SK-N-SH treated with all-trans-retinoic acid at 6 μM for 48 hours (cell line): ENCODE data around the gene MMP20.

ENCODE experiments used
- BACH2 ChIP-seq: fragments of 250-450 bp; sonication (Bioruptor Pico); IDR thresholded peaks from 2 replicates; pipeline ENCODE4 v1.9.0; 2021; ENCODE audit warnings: mild to moderate bottlenecking, borderline replicate concordance
- CREB5 ChIP-seq: fragments of 250-450 bp; sonication (Bioruptor Pico); IDR thresholded peaks from 2 replicates; pipeline ENCODE4 v1.5.1; 2020; ENCODE audit warnings: low read depth, mild to moderate bottlenecking, moderate library complexity
- ESRRG ChIP-seq: fragments of 250-450 bp; sonication (Bioruptor Pico); IDR thresholded peaks from 2 replicates; pipeline ENCODE4 v1.6.1; 2021; ENCODE audit warnings: mild to moderate bottlenecking
- GLIS3 ChIP-seq: fragments of 250-450 bp; sonication (Bioruptor Pico); IDR thresholded peaks from 2 replicates; pipeline ENCODE4 v1.5.0; 2020; ENCODE audit warnings: mild to moderate bottlenecking, moderate library complexity
- OSR1 ChIP-seq: fragments of 250-450 bp; sonication (Bioruptor Pico); IDR thresholded peaks from 2 replicates; pipeline ENCODE4 v1.8.0; 2022; ENCODE audit warnings: moderate library complexity, mild to moderate bottlenecking, inconsistent platforms
- PATZ1 ChIP-seq: fragments of 250-450 bp; sonication (Bioruptor Pico); IDR thresholded peaks from 2 replicates; pipeline ENCODE4 v1.8.0; 2020; ENCODE audit warnings: mild to moderate bottlenecking, moderate library complexity, borderline replicate concordance
- RARB ChIP-seq: fragments of 250-450 bp; sonication (Bioruptor Pico); IDR thresholded peaks from 2 replicates; pipeline ENCODE4 v1.8.0; 2021; ENCODE audit warnings: mild to moderate bottlenecking, moderate library complexity
- SNAI2 ChIP-seq: fragments of 250-450 bp; sonication (Bioruptor Pico); IDR thresholded peaks from 2 replicates; pipeline ENCODE4 v1.5.0; 2020; ENCODE audit warnings: mild to moderate bottlenecking, moderate library complexity
- TOX ChIP-seq: fragments of 250-450 bp; sonication (Bioruptor Pico); IDR thresholded peaks from 2 replicates; pipeline ENCODE4 v1.8.0; 2021; ENCODE audit warnings: mild to moderate bottlenecking, moderate library complexity, borderline replicate concordance
- ZFP3 ChIP-seq: fragments of 250-450 bp; sonication (Bioruptor Pico); IDR thresholded peaks from 2 replicates; pipeline ENCODE4 v1.5.0; 2020; ENCODE audit warnings: mild to moderate bottlenecking, moderate library complexity
- ZFP30 ChIP-seq: fragments of 450-650 bp; formaldehyde crosslinking; IDR thresholded peaks from 2 replicates; pipeline ENCODE4 v1.5.0; 2022; ENCODE audit warnings: mild to moderate bottlenecking, moderate library complexity
- ZNF565 ChIP-seq: fragments of 450-650 bp; formaldehyde crosslinking; conservative IDR thresholded peaks from 2 replicates; pipeline ENCODE4 v1.5.0; 2020; ENCODE audit warnings: low read depth, mild to moderate bottlenecking, moderate library complexity
- ZNF70 ChIP-seq: fragments of 450-650 bp; formaldehyde crosslinking; IDR thresholded peaks from 2 replicates; pipeline ENCODE4 v1.5.0; 2020; ENCODE audit warnings: mild to moderate bottlenecking, moderate library complexity

- TF ChIP-seq BACH2 (CRISPR knock-in tag) (no peak), PATZ1 (CRISPR knock-in tag) (no peak), ZFP3 (CRISPR knock-in tag) (no peak), ZNF70 (CRISPR knock-in tag) (no peak), OSR1 (CRISPR knock-in tag) (no peak), CREB5 (CRISPR knock-in tag) (no peak), ZFP30 (no peak), RARB (no peak), ESRRG (CRISPR knock-in tag) (no peak), TOX (CRISPR knock-in tag) (no peak), SNAI2 (CRISPR knock-in tag) (no peak), ZNF565 (CRISPR knock-in tag) (no peak), GLIS3 (CRISPR knock-in tag) (no peak)
Observed at GRCh38 chr11:102639656-102640055, 14.5 kb upstream of the MMP20 start.
